DMS 273 treated with DMSO at 0.1 percent for 48 hours (cell line): ENCODE data around the gene MAPK14.
A peak's percentile ranks its signal among the peaks of the same experiment; 100 is the strongest.
"Not testable (repeated sequence)": the region's sequence is repeated elsewhere in the genome, so short reads cannot be mapped to it uniquely, and the experiment has no call there.

Source experiments
- DNase-seq: peaks from one replicate; lab custom pipeline; 2025; lab: John Stamatoyannopoulos, UW

MAPK14 gene

DNA sequence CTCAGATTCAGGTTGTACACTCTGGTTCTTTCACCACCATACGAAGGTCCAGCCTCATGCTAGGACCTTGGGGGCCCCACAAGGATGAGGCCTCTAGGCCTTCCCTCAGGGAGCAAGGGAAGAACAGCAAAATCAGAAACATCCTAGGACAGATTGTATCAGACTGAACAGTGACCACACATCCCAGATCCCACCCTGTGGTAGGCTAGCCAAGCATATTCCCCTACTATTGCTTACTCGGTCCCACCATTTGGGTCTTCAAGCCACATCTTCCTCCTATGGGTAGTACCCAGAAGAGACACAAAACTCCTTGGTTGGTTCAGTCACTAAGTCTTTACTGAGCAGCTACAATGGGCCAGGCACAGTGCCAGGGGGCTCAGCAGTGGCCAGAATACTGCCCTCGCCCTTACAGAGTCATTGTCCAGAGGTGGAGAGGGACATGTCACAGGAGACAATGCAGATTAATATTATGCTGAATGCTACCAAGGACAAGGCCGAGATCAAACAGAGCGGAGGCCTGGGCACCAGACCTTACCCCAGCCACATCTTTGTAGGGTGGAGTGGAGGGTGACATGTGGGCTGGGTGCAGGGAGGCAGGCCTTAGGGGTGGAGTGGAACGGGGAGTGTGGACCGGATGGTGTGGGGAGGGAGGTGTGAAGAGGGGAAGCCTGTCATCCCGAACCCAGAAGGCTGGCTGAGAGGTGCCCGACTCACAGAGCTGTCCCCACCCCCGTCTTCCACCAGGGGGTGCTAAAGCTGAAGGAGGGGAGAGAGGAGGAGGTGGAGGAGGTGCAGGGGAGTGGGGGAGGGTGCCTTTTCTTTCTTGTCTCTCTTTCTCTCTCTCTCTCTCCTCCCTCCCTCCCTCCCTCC is 95.9 kb downstream of the MAPK14 start:
- DNase-seq = peak; percentile 33

DNA sequence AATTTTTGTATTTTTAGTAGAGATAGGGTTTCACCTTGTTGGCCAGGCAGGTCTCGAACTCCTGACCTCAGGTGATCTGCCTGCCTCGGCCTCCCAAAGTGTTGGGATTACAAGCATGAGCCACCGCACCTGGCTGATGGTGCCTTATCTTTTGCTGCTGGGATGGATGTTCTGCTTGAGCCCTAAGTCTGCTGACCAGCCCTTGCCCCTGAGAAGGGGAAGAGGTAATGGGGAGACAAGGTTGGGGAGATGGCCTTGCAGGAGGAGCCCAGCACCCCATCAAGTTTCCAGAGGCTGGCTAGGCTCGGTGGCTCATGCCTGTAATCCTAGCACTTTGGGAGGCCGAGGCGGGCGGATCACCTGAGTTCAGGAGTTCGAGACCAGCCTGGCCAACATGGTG is 96.7 kb downstream of the MAPK14 start:
- DNase-seq = not testable (repeated sequence)

DNA sequence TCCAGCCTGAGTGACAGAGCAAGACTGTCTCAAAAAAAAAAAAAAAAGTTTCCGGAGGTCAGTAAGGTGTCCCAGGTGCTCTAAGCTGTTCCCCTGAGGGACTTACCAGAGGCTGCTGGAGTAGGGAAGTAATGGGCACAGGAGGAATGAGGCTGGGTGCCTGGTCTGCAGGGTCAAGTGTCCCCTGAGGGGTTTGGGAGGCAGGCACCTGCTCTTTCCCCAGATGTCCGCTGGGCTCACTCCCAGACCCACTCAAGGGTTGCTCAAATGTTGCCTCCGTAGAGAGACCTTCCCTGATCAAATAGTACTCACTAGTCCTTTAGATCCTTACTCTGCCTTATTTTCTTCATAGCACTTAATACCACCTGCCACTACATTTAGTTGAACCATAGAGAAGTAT is 97.3 kb downstream of the MAPK14 start:
- DNase-seq = no peak

DNA sequence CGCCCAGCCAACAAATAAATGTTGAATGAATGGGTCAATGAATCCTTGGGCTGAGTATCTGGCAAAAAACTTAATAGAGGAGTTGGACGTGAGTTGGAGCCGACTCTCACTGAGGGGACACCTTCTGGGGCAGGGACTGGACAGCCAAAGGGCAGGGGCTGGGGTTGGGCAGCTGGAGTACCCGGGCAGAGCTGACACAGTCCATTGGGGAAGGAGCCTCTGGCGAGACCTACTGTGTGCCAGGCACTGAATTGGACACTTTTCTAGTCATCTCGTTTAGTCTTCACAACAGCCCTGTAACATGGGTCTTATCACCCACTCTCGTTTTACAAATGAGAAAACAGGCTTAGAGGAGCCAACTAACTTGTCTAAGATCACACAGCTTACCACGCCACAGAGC is 98.0 kb downstream of the MAPK14 start:
- no peak for DNase-seq

DNA sequence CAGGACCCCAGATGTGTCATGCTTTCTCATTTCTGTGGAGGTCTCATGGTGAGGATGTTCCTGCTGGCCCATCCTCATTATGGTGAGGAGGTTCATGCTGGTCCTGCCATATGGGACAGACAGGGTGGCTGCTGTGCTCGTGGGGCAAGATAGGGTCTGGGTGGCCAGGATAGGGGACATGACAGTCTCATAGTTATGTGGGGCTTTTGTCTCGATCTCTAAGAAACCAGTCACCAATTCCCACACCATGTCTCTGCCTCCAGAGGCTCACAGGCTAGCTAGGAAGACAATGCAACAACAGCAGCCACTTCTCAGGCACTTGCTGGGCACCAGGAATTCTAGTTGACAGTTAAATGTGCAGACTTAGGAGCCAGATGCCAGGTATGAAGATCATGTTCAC is 98.5 kb downstream of the MAPK14 start:
- DNase-seq = no peak

DNA sequence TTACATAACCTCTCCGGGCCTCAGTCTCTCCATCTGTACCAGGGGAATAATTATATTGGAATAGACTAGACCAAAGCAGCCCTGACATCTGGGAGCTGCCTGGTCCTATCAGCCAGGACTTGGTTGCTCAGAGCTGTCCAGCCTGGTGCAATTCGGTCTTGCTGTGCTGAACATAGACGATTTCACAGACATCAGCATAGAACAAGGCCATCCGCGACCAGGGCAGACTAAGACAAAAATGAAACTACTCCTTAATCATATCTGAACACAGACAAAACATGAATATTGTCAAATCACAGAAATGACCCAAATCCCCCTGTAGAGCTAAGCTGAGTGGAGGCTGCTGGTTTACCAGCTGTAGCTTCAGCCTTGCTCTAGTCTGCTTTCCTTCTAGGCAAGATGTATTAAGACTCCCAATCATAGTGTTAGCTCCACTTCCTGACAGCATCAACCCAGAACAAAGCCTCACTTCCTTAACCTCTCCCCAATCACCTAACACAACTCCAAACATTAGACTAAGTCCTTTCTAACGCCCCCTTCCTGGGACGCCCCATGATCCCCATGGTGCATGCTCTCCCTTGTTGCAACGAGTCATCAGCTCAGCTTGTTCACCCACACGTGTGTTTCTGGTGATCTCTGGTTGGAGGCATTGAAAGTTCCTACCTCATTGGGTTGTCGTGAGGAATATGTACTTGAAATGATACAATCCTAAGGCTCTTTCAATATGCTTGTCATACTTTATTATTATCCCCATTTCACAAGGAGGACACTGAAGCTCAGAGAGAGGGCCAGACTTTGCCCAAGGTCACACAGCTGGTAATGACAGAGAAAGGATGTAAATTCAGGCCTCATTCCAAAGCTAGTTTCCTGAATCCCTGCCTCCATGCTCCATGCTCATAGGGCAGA is 99.2 kb downstream of the MAPK14 start:
- DNase-seq = no peak

DNA sequence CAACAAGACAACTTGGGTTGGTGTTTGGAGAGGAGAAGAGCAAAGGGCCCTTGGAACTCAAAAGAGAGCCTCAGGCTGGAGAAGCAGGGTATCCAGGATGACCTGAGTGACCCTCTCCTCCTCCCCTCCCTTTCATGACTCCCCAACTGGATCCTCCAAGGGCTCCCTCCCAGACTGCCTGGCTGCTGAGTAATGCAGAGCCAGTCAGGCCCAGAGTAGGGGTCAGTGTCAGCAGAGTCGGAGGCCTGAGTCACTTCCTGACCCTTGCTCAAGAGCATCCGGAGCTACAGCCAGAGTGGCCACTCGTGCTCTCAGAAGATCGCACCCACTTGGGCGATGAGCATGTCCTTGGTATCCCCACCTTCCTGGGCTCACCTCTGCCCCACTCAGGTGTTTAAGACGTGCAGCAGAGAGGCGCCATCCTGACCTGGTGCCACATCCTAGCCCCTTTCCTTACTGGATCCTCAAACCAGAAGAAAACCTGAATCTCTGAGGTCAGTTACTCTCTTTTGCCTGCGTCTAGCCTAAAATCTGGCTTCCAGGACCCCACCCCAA is 99.9 kb downstream of the MAPK14 start:
- no peak for DNase-seq

DNA sequence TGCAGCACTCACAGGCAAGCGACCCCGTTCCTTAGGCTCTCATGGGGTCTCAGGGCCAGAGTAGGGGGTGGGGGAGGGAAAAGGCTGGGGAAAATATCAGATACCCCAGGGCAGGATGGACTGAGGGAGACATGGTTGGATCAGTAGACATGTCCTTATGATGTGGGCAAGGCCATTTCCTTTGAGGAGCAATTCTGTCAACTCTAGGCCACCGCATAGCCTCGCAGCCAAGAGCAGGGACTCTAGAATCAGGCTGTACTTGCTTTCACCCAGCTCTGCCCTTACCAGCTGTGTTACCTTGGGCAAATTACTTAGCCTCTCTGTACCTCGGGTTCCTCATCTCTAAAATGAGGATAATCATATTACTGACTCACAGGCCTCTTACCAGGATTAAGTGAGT is 100.5 kb downstream of the MAPK14 start:
- DNase-seq = no peak

DNA sequence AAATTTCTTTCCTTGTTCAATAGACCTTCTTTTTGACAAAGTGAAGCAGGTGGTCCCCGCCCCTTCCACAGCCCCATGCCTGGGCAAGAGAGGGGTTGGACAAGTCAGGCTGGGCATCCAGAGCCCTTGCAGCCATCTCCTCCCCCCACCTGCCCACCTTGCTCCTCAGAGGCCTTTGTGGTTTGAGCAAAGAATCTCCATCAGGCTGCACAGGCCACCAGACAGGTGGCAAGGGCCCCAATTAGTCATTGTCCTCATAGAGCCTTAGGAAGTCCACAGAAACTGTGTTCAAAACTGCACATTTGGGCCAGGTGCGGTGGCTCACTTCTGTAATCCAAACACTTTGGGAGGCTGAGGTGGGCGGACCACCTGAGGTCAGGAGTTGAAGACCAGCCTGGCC is 101.2 kb downstream of the MAPK14 start:
- no peak for DNase-seq

DNA sequence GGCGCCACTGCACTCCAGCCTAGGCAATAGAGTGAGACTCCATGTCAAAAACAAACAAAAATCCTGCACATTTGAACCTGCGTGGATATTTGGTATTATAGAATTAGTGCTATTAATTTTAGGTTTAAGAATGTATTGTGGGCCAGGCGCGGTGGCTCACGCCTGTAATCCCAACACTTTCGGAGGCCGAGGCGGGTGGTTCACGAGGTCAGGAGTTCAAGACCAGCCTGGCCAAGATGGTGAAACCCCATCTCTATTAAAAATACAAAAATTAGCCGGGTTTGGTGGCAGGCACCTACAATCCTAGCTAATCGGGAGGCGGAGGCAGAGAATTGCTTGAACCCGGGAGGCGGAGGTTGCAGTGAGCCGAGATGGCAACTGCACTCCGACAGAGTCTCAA is 101.7 kb downstream of the MAPK14 start:
- DNase-seq = not testable (repeated sequence)

DNA sequence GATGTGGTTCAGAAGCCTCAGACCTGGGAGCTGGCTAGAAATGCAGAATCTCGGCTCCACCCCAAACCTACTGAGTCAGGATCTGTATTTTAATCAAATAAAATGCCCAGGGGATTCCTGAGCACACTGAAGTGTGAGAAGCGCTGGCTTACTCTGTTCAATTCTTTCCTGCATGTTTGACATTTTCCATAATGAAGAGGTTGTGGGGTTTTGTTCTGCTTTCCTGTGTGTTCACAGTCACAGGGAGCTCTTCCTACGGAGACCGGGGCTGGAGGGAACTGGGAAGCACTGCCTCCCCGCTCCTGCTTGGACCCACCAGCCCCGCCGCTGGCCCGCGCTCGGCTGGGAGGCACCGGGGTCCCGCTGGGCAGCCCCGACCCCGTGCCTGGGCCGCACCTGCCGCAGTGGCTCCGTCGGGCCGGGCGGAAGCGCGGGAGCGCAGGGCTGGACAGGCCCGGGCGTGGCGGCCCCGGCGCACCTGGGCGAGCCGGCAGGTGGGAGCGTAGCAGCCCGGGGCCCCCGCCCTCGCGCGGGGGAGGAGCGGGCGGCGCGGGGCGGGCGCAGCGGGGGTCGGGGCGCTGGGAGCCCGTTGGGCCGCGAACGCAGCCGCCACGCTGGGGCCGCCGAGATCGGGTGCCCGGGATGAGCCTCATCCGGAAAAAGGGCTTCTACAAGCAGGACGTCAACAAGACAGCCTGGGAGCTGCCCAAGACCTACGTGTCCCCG is 102.5 kb downstream of the MAPK14 start, which contains the start of gene MAPK13:
Gene MAPK13, plus strand, starts transcription at position 573 of the 726 bp plus-strand sequence. Its CDS starts 70 bp downstream, at position 643.
- no peak for DNase-seq

DNA sequence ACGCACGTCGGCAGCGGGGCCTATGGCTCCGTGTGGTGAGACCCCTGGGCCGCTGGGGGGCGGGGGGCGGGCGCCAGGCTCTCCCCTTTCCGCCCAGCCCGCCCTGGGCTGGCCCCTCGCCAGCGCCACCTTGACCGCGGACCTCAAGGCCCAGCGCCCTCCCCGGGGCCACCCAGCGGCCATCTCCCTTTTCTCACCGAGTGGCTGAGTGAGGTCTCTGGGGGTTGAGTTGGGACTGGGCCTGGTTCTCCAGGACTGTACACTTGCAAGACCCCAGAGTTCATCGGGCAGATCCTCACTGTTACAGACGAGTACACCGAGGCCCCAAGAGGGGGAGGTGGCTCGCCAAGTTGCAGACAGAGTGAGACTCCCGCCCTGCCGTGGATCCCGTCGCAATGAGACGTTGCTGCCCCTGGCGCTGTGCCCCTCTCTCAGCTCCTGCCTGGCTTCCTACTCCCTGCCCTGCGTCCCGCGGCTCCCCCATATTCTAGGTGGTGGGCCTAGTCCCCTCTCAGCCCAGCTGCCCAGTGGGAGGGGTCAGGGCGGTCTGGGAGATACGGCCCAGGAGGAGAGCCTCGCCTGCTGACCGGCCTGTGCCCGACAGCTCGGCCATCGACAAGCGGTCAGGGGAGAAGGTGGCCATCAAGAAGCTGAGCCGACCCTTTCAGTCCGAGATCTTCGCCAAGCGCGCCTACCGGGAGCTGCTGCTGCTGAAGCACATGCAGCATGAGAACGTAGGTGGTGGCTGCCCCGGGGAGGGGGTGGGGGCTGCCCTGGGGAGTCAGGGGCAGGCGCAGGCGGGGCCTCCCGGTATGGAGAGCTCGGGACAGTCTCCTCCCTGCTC is 103.3 kb downstream of the MAPK14 start:
- no peak for DNase-seq

DNA sequence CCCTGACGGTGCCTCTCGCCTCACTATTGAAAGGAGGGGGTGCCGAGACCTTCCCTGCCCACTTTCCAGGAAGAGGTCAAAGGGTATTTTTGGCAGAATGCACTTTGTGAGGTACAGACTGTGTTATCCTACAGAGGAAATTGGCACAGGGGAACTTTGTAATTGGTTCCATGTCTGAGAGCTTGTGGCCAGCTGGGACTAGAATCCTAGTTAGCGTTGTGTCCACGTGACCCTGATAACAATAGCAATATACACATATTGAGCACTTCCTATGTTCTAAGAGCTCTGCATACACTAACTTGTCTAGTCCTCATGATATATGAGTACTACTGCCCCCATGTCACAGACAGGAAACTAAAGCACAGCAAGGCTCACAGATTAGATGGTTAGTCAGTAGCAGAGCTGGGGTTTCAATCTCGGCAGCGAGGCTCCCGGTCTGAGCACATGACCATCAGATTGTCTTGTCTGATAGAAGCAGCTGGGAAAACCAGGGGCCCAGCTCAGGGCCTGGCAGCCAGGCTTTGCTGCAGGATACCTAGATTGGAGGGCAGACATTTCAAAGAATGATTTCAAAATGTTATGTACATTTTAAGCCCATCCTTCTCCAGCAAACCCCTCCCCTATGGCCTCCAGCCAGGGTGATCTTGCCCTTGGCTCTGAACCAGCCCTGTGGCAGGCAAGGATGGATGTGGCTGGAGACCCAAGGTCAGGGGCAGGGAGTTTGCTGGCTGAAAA is 104.1 kb downstream of the MAPK14 start:
- no peak for DNase-seq

DNA sequence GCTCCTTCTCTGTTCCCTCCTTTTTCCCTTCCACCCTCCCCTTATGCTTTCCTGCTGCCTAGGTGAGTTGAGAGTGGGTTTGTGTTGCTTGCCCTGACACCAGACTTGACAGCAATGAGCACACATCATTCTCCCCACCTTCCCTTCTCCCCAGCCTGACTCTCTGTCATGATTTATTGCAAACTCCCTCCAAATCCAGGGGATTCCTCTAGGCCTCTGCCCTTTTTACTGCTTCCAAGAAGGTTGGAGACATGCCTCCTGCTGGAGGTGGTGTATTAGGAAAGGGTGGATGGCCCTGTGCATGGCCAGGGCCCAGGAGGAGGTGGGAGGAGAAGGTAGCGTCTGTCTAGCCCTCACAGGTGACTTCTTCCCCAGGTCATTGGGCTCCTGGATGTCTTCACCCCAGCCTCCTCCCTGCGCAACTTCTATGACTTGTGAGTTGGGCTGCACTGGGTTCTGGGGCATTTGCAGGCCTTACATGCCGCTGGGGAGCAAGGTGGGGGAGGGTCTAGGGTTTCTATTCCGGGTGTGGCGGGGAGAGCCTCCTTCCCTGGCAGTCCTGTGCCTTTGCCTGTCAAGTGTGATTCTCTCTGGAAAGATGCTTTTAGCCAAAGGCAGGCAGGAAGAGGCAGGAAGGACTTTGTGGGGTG is 104.8 kb downstream of the MAPK14 start:
- DNase-seq = no peak

DNA sequence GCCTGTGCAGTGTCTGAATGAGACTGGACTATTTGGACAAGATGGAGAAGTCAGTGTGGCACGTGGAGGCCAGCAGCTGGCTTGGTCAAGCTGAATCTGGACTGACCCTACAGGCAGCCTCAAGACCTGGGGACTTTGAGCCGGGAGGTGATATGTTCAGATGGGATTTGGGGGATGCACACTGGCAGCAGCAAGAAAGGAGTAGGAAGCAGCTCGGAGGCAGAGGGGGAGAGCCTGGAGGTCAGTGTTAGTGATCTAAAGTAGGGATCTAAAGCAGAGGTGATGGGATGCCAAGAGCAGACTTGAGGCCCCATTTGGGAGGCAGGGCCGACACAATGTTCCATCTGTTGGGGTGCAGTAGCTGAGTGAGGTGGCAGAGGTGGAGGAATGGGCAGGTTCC is 105.5 kb downstream of the MAPK14 start:
- no peak for DNase-seq

DNA sequence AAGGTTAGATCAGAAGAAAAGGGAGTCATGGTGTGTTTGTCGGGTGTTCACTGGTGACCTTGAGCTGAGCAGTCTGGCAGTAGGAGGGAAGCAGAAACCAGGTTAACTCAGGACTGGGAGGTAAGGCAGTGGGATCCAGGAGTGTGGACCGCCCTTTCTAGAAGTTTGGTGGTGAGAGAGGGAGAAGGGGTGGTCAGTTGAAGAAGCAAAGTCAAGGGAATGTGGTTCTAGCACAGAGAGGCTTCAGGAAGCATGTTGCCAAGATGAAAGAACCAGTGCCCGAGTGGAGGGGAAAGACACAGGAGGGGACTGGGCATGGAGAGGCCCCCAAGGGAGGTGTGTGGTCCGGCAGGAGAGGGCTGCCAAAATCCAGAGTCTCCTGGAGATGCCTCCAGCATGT is 106.3 kb downstream of the MAPK14 start:
- DNase-seq = no peak

DNA sequence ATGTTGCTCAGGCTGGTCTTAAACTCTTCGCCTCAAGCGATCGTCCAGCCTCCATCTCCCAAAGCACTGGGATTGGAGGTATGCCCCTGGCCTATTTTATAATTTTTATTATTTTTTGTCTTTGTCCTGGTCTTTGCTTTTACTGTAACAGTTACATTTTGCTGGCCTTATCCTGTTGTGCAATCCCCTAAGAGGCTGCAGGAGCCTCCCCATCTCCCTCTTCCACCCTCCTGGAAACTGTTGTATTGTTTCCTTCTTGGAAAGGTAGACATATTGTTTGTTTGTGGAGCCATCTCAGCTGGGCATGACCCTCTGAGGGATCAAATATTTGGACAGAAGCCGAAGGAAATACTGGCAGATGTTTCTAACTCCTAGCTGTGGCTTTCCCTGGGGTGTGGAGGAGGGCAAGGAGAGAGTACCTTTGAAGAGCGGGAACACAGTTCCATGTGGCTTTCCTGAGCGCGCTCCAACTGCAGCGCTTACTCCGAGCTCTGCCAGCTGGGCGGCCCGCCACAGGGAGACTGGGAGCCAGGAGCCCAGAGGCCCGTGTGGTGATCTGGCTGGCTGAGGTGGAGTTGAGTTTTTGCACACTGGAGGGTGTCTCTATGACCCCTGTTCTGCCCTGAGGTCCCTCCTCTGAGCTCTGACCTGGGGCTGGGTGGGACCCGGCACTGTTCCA is 107.6 kb downstream of the MAPK14 start:
- DNase-seq = peak; percentile 77

DNA sequence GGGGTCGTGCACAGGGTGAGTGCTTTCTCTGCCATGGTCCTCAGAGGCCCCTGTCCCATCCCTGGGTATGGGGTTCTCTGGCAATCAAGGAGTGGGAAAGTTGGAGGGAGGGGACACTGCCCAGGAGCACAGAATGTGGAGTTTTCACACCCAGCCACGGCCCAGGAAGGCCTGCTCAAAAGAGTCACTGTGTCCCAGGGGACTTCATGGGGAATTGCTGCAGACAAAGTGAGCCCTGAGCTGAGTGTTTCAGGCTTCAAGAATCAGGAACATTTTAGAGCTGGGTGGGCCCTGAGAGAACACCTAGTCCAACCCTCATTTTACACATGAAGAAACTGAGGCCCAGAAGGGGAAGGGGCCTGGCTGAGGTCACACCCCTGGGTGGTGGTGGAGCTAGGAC is 108.4 kb downstream of the MAPK14 start:
- DNase-seq = no peak

DNA sequence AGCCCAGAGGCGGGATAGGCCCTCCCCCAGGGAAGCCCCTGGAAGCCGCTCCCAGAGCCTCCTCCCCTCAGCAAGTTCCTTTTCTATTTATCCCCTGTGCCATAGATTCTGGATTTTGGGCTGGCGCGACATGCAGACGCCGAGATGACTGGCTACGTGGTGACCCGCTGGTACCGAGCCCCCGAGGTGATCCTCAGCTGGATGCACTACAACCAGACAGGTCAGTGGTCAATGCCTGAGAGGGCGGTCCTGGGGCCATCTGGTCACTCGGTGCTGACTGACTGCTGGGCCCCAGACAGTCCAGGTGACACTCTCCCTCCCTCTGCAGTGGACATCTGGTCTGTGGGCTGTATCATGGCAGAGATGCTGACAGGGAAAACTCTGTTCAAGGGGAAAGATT is 108.9 kb downstream of the MAPK14 start:
- DNase-seq = no peak
